ENCODE results near the gene CCDC33. TPM values are rescaled to one million over a fixed set of nuclear protein-coding genes. Genes with fewer than 3 reads are reported as not detected.
A peak's percentile ranks its signal among the peaks of the same experiment; 100 is the strongest.

The CCDC33 gene
- total and polyA plus RNA-seq, 2 donors (not counting 3 experiments of a cell fraction or from before 2014, with no cell fraction given): not detected

- Histone ChIP-seq H2AFZ (ENCODE audit: low read depth, low read length) (no peak overlapping the region), H3K9me3 (replicated peaks; ENCODE audit: control insufficient read depth, insufficient read depth, low read length) (no peaks in the 10 kb centered on the region), H3K27ac (ENCODE audit: insufficient read depth, low read depth, low read length) (no peak overlapping the region), H3K9me1 (replicated peaks; ENCODE audit: control insufficient read depth, extremely low read depth, insufficient read depth, low read length) (no peaks in the 10 kb centered on the region), H3K4me2 (ENCODE audit: insufficient read depth, low read length) (no peak overlapping the region), H3K79me2 (ENCODE audit: control insufficient read depth, insufficient read depth, low read length) (no peaks in the 10 kb centered on the region), H3K27me3 (ENCODE audit: control insufficient read depth in 2 of 2, insufficient read depth in 2 of 2, low read length in 2 of 2) (peaks cover 3 to 12% of the 10 kb centered on the region in 2 experiments), H4K20me1 (replicated peaks; ENCODE audit: control insufficient read depth, extremely low read depth, insufficient read depth, low read length) (no peaks in the 10 kb centered on the region), H3K4me3 (replicated peaks in 1 of 3; ENCODE audit: insufficient read depth in 1 of 3, low read depth in 1 of 3, low read length in 3 of 3) (no peak overlapping the region), H3K9ac (replicated peaks; ENCODE audit: extremely low read depth, insufficient read depth, low read length) (no peak overlapping the region), H3K4me1 (ENCODE audit: control insufficient read depth, extremely low read depth, insufficient read depth, low read length) (peaks cover 11% of the 10 kb centered on the region), H3K36me3 (ENCODE audit: control insufficient read depth in 2 of 2, extremely low read depth in 1 of 2, insufficient read depth in 2 of 2, low read length in 2 of 2) (no peaks in the 10 kb centered on the region)
- BruUV-seq (replicated peaks): no TSS peak
- DNase-seq (ENCODE audit: low read depth, low spot score) (peak; percentile 25), FAIRE-seq (peak; percentile 37)
- intact Hi-C loops (cut with micrococcal nuclease): loop anchor here (5.0 kb wide), 2 partner anchors 65 to 80 kb away; no protein-coding TSS in a partner anchor
- CTCF ChIA-PET: interaction anchor here (1.1 to 2.8 kb wide), 2 partner anchors 65 to 80 kb away, joined by 4 to 11 read pairs; no protein-coding TSS in a partner anchor
- POLR2A ChIA-PET: no interaction called here
- dilution Hi-C loops (cut with MboI; ENCODE audit: extremely low pct_ligation_motif_present, low sequenced_read_pairs): no loop called here
- TF ChIP-seq FOS (IDR thresholded peaks at IDR 0.05; ENCODE audit: borderline replicate concordance, insufficient read depth, low read length) (peak; percentile 41), EZH2 (IDR thresholded peaks at IDR 0.05; ENCODE audit: borderline replicate concordance, low read depth, low read length, severe bottlenecking) (no peak)
These were observed 6.5 kb downstream of the CCDC33 start for GRCh38 chr15:74242441-74243185.

- no peak for TF ChIP-seq FOS (IDR thresholded peaks at IDR 0.05; ENCODE audit: borderline replicate concordance, insufficient read depth, low read length)
- TF ChIP-seq POLR2AphosphoS5 (IDR thresholded peaks at IDR 0.05; ENCODE audit: insufficient read depth, low read depth, low read length): no peak
- TF ChIP-seq GATA2 (IDR thresholded peaks at IDR 0.05; ENCODE audit: insufficient read depth, insufficient read length, low read depth, low read length): no peak
- TF ChIP-seq JUN (IDR thresholded peaks at IDR 0.05; ENCODE audit: borderline replicate concordance, insufficient read depth, insufficient read length, low read depth): no peak
- no peak for TF ChIP-seq EZH2 (IDR thresholded peaks at IDR 0.05; ENCODE audit: borderline replicate concordance, low read depth, low read length, severe bottlenecking)
- dilution Hi-C loops (cut with MboI; ENCODE audit: extremely low pct_ligation_motif_present, low sequenced_read_pairs): no loop called here
- Histone ChIP-seq H3K9me1 (replicated peaks; ENCODE audit: control insufficient read depth, extremely low read depth, insufficient read depth, low read length) (no peaks in the 10 kb centered on the region), H3K9ac (replicated peaks; ENCODE audit: extremely low read depth, insufficient read depth, low read length) (no peak overlapping the region), H3K27me3 (ENCODE audit: control insufficient read depth in 2 of 2, insufficient read depth in 2 of 2, low read length in 2 of 2) (peaks cover 4 to 12% of the 10 kb centered on the region in 2 experiments), H3K79me2 (ENCODE audit: control insufficient read depth, insufficient read depth, low read length) (no peaks in the 10 kb centered on the region), H2AFZ (ENCODE audit: low read depth, low read length) (no peak overlapping the region), H3K9me3 (replicated peaks; ENCODE audit: control insufficient read depth, insufficient read depth, low read length) (no peaks in the 10 kb centered on the region), H3K4me1 (ENCODE audit: control insufficient read depth, extremely low read depth, insufficient read depth, low read length) (peaks cover 11% of the 10 kb centered on the region), H4K20me1 (replicated peaks; ENCODE audit: control insufficient read depth, extremely low read depth, insufficient read depth, low read length) (no peaks in the 10 kb centered on the region), H3K4me2 (ENCODE audit: insufficient read depth, low read length) (no peak overlapping the region), H3K27ac (ENCODE audit: insufficient read depth, low read depth, low read length) (no peak overlapping the region), H3K4me3 (replicated peaks in 1 of 3; ENCODE audit: insufficient read depth in 1 of 3, low read depth in 1 of 3, low read length in 3 of 3) (no peak overlapping the region), H3K36me3 (ENCODE audit: control insufficient read depth in 2 of 2, extremely low read depth in 1 of 2, insufficient read depth in 2 of 2, low read length in 2 of 2) (no peaks in the 10 kb centered on the region)
- no TSS peak for BruUV-seq (replicated peaks)
- POLR2A ChIA-PET: no interaction called here
- intact Hi-C loops (cut with micrococcal nuclease): loop anchor here (5.0 kb wide), 2 partner anchors 66 to 79 kb away; no protein-coding TSS in a partner anchor
- CTCF ChIA-PET: interaction anchor here (1.1 to 2.8 kb wide), 2 partner anchors 64 to 79 kb away, joined by 4 to 11 read pairs; no protein-coding TSS in a partner anchor
- DNase-seq (ENCODE audit: low read depth, low spot score): no peak
- no peak for FAIRE-seq
These were observed 7.3 kb downstream of the CCDC33 start for GRCh38 chr15:74243431-74243830.

Data from endothelial cell of umbilical vein (primary cell).